ENCODE data around the gene IDS.
"Not testable (repeated sequence)": the region's sequence is repeated elsewhere in the genome, so short reads cannot be mapped to it uniquely, and the experiment has no call there.

IDS gene

GRCh38 chrX:149498767-149499166, 6.3 kb downstream of the IDS start:
- no peak for DNase-seq (ENCODE audit: low read depth, low spot score)

- DNase-seq (ENCODE audit: low read depth, low spot score) = no peak
These were observed 7.5 kb downstream of the IDS start for GRCh38 chrX:149497626-149498025.

- no peak for DNase-seq (ENCODE audit: low read depth, low spot score)
These were observed 8.1 kb downstream of the IDS start for GRCh38 chrX:149497054-149497453.

GRCh38 chrX:149495573-149496071, 9.5 kb downstream of the IDS start:
- DNase-seq (ENCODE audit: low read depth, low spot score) = peak; percentile 18

GRCh38 chrX:149494844-149495565, 10.1 kb downstream of the IDS start:
- DNase-seq (ENCODE audit: low read depth, low spot score) = no peak

- no peak for DNase-seq (ENCODE audit: low read depth, low spot score)
These were observed 11.2 kb downstream of the IDS start for GRCh38 chrX:149493567-149494562.

- DNase-seq (ENCODE audit: low read depth, low spot score) = no peak
These were observed 13.3 kb downstream of the IDS start for GRCh38 chrX:149491812-149492211.

GRCh38 chrX:149490100-149490499, 15.0 kb downstream of the IDS start:
- DNase-seq (ENCODE audit: low read depth, low spot score) = no peak

- DNase-seq (ENCODE audit: low read depth, low spot score) = not testable (repeated sequence)
These were observed 16.6 kb downstream of the IDS start for GRCh38 chrX:149488411-149489052.

- DNase-seq (ENCODE audit: low read depth, low spot score) = not testable (repeated sequence)
These were observed 17.1 kb downstream of the IDS start for GRCh38 chrX:149488008-149488407.

GRCh38 chrX:149487292-149487691, 17.8 kb downstream of the IDS start:
- DNase-seq (ENCODE audit: low read depth, low spot score) = no peak

GRCh38 chrX:149476513-149476912, 28.6 kb downstream of the IDS start:
- DNase-seq (ENCODE audit: low read depth, low spot score) = no peak

GRCh38 chrX:149473966-149474365, 31.1 kb downstream of the IDS start:
- DNase-seq (ENCODE audit: low read depth, low spot score) = no peak

GRCh38 chrX:149473092-149473491, 32.0 kb downstream of the IDS start:
- DNase-seq (ENCODE audit: low read depth, low spot score) = no peak

GRCh38 chrX:149472625-149473024, 32.5 kb downstream of the IDS start:
- no peak for DNase-seq (ENCODE audit: low read depth, low spot score)

- DNase-seq (ENCODE audit: low read depth, low spot score) = no peak
These were observed 33.7 kb downstream of the IDS start for GRCh38 chrX:149471397-149471796.

- DNase-seq (ENCODE audit: low read depth, low spot score) = peak; percentile 23
These were observed 34.2 kb downstream of the IDS start for GRCh38 chrX:149470955-149471354.

GRCh38 chrX:149469406-149469805, 35.7 kb downstream of the IDS start:
- no peak for DNase-seq (ENCODE audit: low read depth, low spot score)

- DNase-seq (ENCODE audit: low read depth, low spot score) = no peak
These were observed 37.2 kb downstream of the IDS start for GRCh38 chrX:149467920-149468319.

- no peak for DNase-seq (ENCODE audit: low read depth, low spot score)
These were observed 37.6 kb downstream of the IDS start for GRCh38 chrX:149467461-149467860.

GRCh38 chrX:149462849-149463248, 42.3 kb downstream of the IDS start:
- peak; percentile 2 for DNase-seq (ENCODE audit: low read depth, low spot score)

- DNase-seq (ENCODE audit: low read depth, low spot score) = no peak
These were observed 43.4 kb downstream of the IDS start for GRCh38 chrX:149461746-149462145.
